CD4-positive, alpha-beta T cell treated with Interferon gamma for 1 hour (primary cell): ENCODE results near the gene DENND1A.
"Not testable (repeated sequence)": the region's sequence is repeated elsewhere in the genome, so short reads cannot be mapped to it uniquely, and the experiment has no call there.

Experiments
- DNase-seq: peaks from one replicate; pipeline ENCODE4 v3.0.0-alpha.2; 2020

Gene DENND1A

DNA sequence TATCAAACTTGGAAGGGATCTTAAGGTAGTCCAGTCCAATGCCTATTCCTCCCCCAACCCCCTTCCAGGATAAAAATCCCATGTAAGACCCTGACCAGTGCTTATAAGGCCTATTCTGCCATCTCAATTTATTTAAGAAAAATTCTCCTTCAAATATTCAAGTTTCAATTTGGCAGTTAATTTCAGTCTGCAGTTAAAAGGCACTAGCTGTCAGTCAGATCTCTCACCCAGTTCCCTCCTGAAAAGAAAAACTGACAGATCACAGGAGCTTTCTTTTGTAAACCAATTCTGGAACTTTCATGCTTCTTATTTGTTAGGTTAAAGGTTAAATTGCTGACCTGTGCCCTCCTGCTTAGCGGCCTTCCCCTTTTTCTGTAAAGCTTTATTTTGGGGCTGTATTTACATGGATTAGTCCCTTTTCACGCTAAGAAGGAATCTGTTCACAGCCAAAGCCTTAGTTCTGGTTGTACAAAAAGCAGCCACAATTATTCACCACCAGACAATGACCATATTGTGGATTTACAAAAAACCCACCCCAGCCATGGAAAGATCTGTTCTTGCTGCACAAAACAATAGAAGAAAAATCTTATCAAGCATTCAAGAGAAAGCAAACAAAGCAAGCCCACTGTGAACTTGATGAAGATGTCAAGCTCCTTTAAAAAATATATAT, 68.7 kb downstream of the DENND1A start:
- no peak for DNase-seq

DNA sequence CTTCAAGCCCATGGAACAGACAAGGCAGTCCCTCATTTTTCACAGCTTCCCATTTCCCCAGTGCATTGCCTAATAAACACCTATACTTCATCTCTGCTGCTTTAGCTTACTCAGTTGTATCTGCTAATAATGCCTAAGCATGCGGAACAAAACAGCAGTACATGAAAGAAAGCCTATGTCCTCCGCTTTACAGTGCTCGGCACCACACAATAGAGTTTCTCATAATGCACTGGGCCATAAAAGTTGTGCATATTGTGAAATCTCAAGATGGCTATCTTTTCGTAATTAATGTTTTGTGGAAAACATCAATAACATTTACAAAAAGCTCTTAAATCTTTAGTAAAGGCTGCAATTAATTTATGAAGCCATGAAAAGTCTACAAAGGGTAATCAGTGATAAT, 69.3 kb downstream of the DENND1A start:
- no peak for DNase-seq

DNA sequence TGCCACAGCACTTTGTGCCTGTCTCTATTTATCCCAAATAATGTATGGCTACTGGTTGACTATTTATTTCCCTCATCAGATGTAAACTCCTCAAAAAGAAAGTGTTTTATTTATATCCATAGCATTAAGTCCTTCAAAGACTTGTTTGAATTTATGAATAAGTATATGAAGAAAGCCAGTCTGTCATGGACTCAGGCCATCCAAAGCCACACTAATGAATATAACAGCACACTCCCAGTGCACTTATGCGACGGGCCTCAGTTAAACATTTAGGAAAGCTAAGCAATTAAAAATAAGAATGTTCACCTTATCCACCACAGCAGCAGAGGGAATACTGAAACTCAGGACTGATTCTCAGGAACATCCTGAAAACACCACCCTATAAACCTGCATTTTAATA, 77.5 kb downstream of the DENND1A start:
- no peak for DNase-seq

DNA sequence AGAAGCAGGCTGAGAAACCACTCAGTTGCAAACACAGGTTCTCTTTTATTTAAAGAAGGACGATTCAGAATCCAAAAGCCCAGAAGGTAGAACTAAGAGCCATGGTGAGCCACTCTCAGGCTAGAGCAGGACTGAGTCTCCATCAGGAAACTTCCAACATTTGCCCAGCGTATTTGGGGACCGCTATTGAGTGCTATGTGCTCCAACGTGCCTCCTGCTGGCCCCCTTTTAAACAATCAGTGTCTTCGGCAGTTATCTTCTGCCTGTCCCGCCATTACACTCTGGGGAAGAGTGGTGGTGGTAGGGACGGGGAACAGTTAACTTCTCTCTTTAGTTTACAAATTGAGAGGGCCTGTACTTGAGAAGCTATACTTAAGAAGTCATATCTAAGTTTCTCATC, 78.1 kb downstream of the DENND1A start:
- no peak for DNase-seq

DNA sequence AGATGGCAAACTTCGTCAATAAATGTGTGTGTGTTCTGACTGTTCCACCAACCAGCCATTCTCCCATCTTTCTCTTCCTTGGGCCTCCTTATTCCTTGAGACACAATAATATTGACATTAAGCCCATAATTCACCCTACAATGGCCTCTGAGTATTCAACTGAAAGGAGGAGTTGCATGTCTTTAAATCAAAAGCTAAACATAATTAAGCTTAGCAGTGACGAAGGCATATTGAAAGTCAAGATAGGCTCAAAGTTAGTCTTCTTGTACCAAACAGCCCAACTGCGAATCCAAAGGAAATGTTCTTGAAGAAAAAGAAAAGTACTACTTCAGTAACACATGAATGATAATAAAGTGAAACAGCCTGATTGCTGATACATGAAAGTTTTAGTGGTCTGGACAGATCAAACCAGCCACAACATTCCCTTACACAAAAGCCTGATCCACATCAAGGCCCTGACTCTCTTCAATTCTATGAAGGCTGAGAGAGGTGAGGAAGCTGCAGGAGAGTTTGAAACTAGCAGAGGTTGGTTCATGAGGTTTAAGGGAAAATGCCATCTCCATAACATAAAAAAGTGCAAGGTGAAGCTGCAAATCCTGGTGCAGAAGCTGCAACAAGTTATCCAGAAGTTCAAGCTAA, 81.4 kb downstream of the DENND1A start:
- no peak for DNase-seq

DNA sequence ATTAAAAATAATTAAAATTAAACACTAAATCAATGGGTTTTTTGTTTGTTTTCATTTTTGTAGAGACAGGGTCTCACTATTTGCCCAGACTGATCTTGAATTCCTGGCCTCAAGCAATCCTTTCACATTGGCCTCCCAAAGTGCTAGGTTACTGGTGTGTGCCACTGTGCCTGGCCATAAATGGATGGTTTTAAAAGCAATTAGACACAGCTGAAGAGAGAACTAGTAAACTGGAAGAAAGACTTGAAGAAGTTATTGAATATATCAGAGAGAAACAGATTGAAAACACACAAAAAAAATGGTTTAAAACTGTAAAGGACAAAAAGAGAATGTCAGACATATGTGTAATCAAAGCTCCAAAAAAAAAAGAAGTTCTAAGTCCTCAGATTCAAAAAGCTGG, 83.0 kb downstream of the DENND1A start:
- no peak for DNase-seq

DNA sequence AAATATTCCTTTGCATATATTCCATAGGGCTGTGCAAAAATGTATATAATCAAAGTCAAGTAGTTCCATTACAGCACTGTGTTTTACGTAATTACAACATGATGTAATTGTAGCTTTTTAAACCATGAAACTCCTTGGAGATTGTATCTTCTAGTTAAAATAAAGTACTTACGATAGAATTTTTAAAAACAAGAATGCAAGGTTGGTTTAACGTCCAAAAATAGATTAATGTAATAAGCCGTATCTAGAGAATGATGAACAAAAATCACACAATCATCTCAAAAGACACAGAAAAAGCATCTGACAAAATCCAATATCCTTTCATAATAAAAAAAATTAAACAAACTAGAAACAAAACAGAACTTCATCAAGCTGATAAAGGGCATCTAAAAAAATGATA, 86.2 kb downstream of the DENND1A start:
- no peak for DNase-seq

DNA sequence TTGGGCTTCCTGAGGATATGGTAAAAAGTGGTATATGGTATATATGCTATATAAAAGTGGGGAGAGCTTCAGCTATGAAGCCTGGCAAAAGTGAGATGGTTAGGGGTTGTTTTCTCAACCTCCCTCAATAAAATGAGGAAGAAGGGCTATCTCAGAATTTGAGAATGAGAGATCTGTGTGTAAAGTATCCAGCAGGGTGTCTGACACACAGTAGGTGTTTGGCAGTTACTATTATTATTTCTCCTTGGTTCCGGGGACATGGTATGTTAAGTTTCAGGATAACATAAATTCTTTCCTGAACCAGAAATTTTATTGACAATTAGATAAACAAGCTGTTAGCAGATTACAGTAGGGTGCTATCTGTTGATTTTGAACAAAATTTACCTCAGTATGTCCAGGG, 94.1 kb downstream of the DENND1A start:
- no peak for DNase-seq

DNA sequence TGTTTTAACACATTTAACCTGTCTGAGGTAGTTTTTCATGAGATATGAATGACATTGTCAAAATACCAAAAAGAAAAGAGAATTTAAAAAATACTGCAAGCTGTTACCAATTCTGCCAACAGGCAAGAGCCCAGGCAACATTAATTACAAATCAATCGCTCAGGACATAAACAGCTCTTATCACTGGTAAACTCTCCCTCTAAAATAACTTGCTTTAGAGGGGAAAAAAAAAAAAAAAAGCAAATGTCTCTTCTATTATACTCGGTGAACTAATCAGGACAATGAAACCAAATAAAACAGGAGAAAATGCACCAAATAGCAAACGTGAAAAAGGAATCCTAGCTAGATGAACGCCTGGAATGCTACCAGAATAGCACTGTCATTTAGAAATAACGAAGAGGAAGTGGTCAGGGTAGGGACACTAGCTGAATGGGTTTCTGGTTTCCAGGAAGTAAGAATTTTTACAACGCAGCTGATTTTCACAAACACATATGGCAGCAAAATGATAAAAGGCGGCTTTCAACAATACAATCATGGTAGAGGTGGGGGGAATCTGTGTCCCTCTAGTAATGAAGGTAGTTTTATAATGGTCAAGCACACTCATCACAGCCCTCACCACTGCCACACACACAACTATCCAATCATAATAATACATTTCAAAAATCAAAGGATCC, 94.9 kb downstream of the DENND1A start:
- no peak for DNase-seq

DNA sequence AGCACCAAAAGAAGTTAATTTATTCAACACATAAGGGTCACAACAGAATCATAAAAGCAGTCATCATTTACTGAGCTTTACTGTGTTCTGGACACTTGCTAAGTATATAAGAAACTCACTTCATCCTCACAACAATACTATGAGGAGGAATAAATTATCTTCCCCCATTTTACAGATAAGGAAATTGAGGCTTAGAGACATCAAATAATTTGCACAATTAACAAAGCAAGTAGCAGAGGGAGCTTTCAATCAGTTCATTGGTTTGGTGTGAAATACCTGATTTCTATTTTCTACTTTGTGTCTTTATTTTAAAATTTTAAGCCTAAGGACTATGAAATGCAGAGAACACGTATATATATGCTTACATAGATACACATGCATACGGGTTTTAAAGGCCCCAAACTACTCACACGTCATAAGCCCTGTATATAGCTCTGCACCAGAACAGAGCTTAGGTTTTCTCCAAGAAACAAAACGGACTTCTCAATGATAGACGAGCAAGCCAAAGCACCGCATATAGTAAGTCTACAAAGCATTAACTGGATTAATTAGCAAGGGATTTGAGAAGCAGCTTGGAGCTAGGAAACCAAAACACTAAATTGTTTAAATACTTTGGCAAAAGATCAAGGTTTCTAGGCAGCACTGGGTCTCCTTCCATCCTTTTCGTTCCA, 95.6 kb downstream of the DENND1A start:
- DNase-seq = no peak

DNA sequence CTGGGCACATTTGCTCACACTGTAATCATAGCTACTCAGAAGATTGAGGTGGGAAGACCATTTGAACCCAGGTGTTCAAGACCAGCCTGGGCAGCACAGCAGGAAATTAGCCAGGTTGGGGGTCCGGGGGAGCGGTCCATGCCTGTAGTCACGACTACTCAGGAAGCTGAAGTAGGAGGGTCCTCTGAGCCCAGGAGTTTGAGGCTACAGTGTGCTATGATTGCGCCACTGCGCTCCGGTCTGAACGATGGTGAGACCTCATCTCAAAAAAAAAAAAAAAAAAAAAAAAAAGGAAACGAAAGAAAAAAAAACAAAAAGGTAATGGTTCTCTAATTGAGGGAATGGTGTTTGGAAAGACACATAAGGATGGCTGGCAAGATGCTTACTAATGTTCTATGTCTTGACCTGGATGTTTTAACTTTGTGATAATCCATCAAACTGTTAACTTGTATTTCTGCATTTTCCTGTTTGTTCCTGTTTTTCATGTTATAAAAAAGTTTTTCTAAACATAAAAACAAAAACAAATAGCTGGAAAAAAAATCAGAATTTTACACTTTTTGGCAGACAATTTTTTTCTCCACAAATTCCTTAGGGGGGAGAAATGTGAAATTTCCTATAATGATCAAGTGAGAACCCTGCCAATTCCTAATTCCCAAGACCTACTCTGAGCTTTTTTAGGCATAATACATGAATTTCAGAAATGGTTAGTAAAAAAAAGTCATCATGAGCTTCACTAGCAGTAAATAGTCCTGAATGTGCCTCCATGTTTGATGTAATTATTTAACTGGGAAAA, 96.9 kb downstream of the DENND1A start:
- DNase-seq = no peak

DNA sequence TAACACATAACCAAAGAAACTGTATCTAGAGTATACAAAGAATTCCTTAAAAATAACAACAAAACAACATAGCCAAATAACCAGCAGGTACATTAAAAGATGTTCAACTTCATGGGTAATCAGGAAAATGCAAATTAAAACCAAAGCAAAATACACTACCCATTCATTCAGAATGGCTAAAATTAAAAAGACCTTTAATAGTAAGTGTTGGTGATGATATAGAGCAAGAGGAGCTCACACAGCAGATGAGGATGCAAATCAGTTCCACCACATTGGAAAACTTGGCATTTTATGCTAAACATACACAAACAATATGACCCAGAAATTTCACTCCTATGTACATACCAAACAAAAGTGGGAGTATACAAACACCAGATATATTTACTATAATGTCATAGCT, 97.8 kb downstream of the DENND1A start:
- no peak for DNase-seq

DNA sequence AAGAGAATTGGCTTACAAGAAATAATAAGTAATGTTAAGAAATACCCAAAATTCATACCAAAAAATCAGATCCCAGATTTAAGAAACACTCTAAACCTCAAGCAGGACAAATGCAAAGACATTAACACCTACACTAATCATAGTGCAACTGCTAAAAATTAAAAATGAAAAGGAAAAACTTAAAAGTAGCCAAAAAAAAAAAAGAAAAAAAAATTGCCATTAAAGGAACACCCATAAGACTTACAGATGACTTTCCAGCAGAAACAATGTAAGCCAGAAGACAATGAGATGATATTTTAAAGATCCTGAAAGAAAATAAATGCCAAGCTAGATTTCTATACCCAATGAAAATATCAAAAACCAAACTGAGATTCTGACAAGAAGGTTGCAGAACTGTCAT, 101.5 kb downstream of the DENND1A start:
- DNase-seq = no peak

DNA sequence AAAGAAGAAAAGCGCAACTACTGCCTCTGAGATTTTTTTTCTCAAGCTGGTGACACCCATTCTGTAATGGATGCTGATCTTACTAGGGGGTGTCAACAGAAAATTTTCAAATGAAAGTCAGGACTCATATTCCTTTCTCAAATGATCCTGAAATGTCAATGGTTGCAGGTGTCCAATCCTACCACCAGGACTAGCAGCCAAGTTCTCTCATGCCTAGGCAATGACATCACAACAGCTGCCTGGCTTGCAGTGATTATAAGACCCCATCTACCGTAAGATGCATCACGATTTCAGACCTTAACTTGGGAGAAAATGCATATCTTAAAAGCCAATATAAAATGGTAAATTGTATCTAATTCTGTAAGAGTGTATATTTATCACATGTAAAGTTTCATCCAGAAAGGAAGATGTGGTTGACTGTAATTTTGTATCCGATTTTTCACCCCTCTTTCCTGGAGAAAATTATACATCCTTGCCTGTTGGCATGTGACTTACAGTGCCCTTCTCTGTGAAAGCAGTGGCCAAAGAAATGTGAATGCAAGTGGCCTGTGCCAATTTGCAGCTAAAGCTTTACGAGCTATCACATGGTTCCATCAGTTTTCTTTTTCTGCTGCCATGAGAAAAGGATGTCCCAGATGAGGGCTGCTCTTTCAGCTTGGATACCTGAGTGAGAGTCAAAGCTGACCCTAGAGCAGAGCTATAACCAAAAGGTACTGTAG, 104.4 kb downstream of the DENND1A start:
- no peak for DNase-seq

DNA sequence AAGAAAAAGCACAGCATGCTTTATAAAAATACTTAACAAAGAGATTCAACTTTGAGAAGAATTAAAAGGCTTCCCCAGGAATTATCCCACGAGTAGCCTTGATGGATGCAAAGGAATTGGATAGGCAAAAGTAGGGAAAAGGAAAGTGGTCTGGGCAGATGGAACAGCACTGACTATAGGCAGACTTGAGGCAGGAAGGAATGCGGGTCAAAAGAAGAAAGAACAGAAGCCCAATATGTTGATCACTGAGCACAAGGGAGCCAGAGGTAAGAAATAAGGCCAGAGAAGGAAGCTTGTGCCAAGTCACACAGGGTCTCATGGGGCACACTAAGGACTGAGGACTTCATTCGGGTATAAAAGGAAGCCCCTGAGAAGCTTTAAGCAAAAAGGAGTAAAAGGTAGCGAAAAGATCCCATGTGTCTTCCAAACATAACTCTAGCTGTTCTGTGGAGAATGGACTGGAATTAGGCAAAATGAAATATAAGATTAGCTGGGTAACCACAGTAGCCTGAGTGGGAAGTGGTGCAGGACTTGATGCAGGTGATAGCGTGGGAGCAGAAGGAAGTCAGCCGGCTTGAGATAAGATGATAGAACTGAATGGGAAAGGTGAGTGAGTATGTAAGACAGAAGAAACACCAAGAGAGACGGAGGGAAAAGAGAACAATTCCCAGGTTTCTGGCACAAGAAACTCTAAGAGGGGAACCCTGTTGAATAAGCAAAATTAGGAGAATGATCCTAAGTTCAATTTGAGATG, 106.6 kb downstream of the DENND1A start:
- no peak for DNase-seq

DNA sequence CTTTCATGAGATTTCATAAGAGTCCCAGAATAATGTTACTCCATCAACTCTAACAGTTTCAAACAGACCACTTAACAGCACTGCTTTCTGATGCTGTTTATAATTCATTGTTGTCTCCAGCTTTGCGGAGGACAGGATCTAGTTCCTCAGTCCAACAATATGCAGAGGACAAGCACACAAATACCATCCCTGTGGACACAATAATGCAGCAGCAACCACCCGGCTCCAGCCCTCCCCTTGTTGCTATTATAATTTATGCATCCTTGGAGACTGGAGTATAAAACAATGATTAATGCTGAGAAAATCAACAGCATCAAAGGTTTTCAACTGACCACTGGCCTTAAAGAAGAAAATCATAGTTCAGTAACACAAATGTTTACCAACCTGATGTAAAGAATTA, 108.3 kb downstream of the DENND1A start:
- no peak for DNase-seq

DNA sequence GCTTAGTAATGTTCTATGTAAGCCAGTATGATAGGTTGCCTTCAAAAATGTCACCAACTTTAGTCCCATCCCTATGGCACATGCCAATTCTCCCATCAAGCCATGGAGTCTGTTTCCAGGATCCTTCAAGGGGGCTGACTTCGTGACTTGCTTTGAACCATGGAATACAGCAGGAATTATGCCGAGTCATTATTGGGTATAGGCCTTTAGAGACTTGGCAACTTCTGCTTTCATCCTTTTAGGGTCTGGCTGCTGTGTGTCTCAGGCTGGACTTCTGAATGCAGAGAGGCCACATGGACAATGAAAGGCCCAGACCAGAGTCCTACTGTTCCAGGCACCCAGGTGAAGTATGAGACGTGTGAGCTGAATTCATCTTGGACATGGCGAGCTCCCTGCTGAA, 109.8 kb downstream of the DENND1A start:
- no peak for DNase-seq

DNA sequence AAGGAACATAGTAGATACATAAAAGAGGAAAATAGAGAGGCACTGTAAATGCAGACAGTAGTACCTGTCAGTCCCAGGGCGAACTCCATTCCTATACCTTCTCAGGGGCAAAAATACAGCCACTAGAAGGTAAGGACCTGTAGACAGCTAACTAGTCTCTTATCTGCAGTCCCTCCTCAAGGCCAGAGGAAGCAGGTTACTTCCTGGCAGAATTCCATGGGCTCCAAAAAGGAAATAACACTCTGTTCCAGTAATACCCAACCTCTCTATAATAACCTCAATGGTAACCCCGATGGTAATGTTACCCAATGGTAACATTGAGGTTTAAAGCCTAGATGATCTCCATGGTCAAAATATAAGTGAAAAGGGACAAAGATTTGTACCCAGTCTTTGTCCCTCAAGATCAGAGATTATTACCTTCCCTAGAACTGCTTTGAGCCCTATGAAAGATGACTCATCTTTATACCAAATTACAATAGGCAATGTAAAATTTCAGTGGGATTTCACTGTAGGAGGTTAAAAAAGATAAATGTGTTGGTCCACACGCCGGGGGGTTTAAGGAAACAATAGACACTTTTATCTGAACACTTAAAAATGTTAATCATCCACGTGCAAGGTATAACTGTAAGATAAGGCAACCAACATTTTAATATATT, 113.0 kb downstream of the DENND1A start:
- DNase-seq = no peak

DNA sequence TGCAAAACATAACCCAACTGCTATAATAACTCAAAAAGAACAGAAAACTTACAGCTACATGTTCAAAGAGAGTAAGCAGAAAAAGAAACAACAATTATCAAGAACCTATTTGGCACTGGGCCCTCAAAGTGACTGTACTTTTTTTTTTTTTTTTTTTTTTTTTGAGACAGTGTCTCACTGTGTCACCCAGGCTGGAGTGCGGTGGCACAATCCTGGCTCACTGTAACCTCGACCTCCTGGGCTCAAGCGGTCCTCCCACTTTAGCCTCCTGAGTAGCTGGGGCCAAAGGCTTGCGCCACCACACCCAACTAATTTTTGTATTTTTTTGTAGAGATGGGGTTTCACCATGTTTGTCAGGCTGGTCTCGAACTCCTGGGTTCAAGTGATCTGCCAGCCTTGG, 114.1 kb downstream of the DENND1A start:
- DNase-seq = not testable (repeated sequence)

DNA sequence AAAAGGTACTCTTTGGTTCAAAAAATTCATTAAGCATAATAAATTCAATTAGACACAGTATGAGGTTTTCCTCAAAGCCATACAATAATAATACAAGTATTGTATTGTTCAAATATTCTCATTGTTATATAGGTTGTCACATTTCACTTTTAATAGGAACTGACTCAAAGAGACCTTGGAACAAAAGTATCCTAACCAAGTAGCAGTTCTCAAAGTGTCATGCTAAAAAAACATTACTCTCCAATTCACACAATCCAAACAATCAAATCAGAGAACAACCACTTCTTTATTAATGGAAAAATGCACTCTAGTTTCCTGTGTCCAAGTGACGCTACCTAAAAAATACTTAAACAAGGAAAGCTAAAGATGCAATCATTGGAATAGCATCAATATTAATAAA, 115.4 kb downstream of the DENND1A start:
- no peak for DNase-seq

DNA sequence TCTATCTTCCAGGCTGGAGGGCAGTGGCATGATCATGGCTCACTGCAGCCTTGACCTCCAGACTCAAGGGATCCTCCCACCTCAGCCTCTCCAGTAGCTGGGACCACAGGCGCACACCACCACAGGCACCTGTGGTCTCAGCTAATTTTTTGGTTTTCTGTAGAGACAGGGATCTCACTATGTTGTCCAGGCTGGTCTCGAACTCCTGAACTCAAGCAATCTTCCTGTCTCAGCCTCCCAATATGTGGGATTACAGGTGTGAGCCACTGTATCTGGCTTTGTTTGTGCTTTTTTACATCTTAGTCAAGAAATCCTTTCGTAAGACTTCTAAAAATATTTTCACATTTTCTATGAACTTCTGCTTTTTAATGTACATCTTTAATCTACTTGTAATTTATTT, 116.9 kb downstream of the DENND1A start:
- DNase-seq = no peak
